GM19099 (cell line): Measurements from ENCODE around the gene DHRSX.

Experiments
- POLR2A ChIP-seq: IDR thresholded peaks from 3 replicates; pipeline ENCODE4 v1.6.1; 2011; ENCODE audit warnings: low read depth; ENCODE audit not compliant: insufficient read length; ENCODE audit errors: extremely low read depth

DHRSX gene

DNA sequence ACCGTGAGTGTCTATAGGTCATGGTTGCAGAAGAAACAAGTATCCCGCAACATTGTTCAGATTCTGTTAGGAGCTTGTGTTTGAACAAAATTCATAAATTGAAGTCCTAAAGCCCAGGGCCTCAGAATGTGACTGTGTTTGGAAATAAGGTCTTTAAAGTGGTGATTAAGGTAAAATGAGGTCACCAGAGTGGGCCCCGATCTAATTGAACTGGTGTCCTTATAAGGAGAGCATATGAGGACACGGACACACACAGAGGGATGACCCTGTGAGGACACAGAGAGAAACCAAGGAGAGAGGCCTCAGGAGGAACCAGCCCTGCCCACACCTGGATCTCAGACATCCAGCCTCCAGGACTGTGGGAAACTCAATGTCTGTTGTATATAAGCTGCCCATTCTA is 76.9 kb downstream of the DHRSX start:
- TF ChIP-seq POLR2A = no peak

GRCh38 chrX:2423282-2423681 is 77.5 kb downstream of the DHRSX start:
- TF ChIP-seq POLR2A = no peak

DNA sequence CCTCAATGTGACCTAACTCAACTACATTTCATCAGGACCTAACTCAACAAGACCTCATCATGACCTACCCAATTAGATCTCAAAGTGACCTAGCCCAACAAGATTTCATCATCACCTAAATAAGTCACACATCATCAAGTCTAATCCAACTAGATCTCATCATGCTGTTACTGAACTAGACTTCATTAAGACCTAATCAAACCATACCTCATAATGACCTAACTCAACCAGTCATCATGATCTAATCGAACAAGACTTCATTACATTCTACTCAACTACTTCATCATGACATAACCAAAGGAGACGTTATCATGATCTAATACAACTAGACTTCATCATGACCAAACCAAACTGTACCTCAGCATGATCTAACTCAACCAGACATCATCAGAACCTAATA is 82.8 kb downstream of the DHRSX start:
- TF ChIP-seq POLR2A = no peak

DNA sequence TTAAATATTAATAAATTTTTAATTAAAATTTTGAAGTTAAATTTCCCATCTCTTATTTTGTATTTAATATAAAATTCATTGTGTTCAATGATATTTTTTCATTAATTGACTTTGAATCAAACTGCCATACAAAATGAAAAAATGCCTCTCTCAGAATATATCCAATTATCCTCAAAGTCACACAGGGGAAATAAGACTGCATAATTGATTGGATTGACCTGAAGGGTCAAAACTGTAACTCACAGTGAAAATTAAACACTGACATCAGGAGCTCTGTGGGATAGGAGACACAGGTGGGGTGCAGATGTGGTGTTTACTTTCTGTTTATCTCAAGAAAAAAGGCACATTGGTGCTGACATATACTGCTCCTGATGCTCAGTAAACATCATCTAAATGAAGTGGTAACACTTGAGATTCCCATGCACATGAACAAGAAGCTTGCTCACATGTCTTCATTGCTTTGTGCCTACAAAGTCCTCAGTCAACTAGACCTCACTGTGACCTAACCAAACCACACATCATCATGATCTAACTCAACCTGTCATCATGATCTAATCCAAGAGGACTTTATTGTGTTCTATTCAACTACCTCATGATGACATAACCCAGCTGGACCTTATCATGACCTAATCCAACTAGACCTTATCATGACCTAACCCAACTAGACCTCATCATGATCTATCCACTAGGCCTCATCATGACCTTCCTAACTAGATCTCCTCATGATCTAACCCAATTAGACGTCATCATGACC is 83.7 kb downstream of the DHRSX start:
- no peak for TF ChIP-seq POLR2A

DNA sequence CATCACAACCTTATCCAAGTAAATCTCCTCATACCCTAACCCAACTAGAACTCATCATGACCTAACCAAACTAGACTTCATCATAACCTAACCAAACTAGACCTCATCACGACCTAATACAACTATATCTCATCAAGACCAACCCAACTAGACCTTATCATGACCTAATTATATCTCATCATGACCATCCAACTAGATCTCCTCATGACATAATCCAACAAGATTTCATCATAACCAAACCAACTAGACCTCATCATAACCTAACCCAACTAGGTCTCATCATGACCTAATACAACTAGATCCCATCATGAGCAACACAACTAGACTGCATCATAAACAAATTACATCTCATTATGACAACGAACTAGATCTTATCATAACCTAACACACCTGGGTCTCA is 86.4 kb downstream of the DHRSX start:
- no peak for TF ChIP-seq POLR2A

DNA sequence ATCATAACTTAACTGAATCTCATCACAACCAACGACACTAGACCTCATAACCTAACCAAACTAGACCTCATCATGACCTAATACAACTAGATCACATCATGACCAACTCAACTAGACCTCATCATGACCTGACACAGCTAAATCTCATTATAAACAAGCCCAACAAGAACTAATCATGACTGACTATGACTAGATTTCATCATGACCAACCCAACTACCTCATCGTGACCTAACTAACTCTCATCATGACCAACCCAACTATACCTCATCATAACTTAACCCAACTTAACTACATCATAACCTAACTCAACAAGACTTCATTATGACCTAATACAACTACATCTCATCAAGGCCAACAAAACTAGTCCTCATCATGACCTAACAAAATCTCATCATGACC is 86.8 kb downstream of the DHRSX start:
- TF ChIP-seq POLR2A = no peak

DNA sequence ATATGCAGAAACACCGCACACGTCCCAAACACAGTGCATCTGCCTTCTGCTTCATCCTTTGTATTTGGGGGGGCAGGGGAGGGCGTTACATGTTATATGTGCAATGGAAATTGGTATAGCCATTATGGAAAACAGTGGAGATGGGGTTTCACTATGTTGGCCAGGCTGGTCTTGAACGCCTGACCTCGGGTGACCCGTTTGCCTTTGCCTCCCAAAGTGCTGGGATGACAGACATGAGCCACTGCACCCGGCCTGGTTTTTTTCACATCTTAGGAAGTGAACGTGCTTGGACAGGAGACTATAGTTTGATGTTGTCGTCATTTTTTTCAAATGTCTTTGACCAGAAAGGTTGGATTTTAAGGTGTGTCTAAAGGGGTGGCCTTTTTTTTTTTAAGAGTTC is 88.6 kb downstream of the DHRSX start:
- TF ChIP-seq POLR2A = no peak

DNA sequence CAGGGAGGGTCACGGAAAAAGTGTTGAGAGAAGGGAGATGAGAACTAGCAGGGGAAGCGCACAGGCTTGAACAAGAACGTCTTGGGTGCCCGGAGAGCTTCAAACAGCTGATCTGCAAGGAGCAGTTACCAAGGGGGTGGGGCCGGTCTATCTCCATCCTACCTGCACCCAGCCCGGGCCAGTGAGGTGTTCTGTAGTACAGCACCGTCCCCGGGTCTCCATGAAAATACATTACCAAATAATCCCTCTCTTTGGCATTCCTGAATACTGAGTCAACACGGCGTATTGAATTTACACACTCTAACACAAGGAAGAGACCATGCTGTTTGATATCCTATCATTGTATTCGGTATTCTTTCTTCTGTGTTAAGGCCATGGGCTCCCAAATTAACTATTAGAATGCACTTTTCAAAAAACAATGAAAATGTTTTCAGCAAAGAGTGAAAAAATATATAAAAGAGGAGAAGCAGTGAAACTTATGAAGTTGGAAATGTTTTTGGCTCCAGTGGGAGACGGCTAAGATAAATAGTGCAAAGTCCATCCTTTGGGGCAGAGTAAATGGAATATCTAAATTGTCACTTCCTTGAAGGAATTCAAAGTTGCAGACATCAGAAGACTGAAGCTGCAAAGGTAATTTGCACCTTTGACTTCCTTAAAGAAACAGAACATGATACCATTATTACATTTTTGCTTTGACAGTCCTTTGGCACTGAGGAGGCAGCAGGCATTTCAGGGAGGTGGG is 90.3 kb downstream of the DHRSX start:
- no peak for TF ChIP-seq POLR2A

DNA sequence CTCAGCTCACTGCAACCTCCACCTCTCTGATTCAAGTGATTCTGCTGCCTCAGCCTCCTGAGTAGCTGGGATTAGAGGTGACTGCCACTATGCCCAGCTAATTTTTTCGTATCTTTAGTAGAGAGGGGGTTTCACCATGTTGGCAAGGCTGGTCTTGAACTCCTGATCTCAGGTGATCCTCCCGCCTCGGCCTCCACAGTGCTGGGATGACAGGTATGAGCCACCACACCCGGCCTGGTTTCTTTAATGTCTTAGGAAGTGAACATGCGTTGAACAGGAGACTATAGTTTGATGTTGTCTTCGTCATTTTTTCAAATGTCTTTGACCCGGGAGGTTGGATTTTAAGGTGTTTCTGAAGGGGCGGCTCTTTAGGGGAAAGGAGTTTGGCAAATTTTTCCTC is 91.0 kb downstream of the DHRSX start:
- no peak for TF ChIP-seq POLR2A

DNA sequence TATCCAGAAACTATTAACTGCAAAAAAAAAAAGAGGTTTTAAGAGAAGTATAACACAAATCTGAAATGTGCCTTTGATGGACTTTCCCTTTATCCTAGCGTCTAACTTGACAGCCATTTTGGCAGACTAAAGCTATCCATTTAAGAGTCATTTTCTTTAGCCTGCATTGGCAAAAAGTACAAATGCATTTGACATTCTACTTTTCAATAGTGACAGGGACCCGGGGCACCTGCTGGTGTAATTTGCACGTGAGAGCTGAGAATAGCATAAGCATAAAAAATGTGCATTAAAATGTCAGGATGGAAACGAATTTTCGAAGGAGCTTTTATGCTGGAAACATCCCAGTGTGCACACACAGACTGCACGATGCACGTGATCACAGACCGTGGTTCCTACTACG is 91.9 kb downstream of the DHRSX start:
- no peak for TF ChIP-seq POLR2A

GRCh38 chrX:2406891-2407518 is 93.8 kb downstream of the DHRSX start:
- TF ChIP-seq POLR2A = no peak

GRCh38 chrX:2404776-2405175 is 96.0 kb downstream of the DHRSX start:
- TF ChIP-seq POLR2A = no peak

DNA sequence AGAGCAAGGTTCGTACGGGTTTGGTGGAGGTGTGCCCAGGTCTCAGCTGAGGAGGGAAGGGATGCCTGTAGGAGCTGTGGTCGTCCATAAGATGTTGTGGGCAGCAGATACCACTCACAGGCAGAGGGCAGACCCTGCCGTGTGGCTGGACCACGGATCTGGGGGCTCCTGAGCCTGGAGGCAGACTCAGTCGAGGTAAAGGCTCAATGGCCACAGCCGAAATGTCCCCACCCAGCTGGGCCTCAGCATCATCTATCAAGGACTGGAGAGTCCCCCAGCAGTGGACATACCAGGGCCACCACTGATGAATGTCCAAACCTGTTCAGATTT is 98.5 kb downstream of the DHRSX start:
- no peak for TF ChIP-seq POLR2A

GRCh38 chrX:2401590-2402360 is 99.0 kb downstream of the DHRSX start:
- no peak for TF ChIP-seq POLR2A

DNA sequence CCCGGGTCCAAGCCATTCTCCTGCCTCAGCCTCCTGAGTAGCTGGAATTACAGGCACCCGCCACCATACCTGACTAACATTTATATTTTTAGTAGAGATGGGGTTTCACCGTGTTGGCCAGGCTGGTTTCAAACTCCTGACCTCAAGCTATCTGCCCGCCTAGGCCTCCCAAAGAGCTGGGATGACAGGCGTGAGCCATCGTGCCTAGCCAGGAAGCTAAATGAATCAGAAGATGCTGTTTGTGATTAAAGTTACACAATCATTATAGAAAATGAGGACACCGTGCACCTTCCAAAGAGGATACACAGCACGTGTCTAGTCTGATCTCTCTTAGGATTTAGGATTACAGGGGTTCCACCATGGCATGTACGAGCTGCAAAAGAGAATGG is 99.6 kb downstream of the DHRSX start:
- no peak for TF ChIP-seq POLR2A

GRCh38 chrX:2398064-2398656 is 102.6 kb downstream of the DHRSX start:
- no peak for TF ChIP-seq POLR2A
